NCI-H2196 (cell line): ENCODE data around the gene GAPDHS.

Source experiments
- DNase-seq: peaks from one replicate; lab custom pipeline; 2025; ENCODE audit not compliant: unreplicated experiment; lab: John Stamatoyannopoulos, UW

Gene GAPDHS

DNA sequence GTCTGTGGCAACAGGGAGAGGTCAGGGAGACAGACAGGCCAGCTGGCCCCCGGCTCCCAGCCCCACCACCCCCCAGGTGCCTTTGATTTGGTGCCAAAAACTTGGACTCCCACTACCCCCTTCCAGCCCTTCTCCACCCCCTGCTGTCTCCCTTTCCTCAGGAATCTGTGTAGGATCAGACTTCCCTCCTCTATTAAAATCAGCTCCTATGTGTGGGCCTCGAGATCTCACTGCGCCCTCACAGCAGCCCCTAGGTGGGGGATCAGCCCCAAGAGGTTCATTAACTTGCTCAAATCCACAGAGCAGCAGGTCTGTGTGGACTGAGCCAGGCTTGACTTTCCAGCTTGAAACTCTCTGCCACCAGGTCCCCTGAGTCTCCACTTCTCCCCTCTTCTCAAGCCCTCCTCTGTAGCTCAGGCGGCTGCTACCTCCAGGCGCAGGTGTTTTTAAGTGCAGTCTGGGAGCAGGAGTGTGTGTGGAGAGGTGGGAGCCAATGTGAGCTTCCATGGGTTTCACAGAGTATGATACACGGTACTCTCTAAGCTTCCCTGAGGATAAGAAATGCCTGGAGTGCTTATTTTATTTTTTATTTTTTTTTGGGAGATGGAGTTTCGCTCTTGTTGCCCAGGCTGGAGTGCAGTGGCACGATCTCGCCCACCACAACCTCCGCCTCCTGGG, 1.7 kb downstream of the GAPDHS start:
- DNase-seq: no peak

DNA sequence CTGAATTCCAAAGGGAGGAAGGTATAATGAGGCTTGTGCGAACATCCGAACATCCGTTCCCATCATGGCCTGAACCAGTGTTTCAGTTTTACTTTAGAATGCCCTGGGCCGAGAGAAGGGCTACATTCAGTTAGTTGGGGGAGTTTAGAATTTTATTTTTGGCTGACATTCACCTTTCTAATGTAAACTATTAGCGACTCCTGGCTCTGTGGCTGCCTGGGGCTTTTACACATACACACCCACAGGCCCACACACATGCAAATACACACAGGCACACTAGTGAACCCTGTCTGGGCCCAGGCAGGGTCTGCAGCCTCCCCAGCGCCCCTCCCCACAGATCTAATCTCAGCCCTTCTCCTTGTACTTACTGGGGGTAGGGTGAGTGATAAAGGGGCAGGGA, 6.1 kb downstream of the GAPDHS start:
- no peak for DNase-seq

DNA sequence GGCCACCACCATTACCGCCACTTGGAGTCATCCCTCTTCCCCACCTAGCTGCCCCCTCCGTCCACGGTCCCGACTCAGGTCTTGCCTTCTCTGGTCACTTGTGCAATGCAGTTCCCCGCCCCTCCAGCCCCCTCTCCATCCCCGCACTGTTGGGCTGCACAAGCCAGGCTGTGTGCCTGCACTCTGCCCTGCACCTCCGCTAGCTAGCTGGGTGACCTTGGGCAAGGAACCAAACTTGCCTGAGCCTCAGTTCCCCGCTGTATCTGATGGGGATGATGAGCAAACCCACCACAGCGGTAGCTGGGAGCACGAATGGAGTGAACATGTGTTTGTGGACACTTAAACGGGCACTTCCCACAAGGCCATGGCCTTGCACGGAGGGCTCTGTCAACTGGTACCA, 6.6 kb downstream of the GAPDHS start:
- no peak for DNase-seq

DNA sequence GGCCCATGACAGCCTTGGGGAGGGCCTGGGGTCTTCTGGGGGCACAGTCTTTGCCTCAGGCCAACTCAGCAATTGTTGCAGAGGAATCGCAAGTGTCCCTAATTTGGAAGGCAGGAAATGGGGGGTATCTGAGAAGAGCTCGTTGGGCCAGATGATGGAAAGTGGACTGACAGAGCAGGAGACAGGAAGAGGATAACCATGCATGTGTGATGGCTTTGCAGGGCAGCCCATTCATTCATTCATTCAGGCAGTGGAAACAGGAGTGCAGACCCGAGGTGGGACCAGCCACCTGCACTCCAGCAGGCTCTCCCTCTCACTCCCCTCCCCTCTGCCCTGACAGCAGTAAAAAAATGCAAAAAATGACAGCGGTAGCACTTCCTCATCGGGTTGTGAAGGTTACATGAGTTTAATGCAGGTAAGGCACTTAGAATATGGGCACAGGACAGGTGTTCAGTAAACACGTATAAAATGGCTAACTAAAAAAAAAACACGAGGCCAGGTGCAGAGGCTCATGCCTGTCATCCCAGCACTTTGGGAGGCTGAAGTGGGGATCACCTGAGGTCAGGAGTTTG, 7.2 kb downstream of the GAPDHS start:
- DNase-seq: no peak

DNA sequence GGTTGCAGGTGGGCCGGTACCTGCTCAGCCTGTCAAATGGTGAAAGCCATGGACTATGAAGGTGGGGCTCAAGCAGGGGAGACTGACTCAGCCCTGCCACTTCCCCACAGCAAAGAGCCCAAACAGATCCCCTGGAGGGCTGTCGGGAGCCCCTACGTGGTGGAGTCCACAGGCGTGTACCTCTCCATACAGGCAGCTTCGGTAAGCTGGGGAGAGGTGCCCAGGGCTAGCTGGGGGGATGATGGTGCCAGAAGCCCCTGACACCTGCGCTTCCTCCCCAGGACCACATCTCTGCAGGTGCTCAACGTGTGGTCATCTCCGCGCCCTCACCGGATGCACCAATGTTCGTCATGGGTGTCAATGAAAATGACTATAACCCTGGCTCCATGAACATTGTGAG, 9.0 kb downstream of the GAPDHS start:
- DNase-seq: no peak

DNA sequence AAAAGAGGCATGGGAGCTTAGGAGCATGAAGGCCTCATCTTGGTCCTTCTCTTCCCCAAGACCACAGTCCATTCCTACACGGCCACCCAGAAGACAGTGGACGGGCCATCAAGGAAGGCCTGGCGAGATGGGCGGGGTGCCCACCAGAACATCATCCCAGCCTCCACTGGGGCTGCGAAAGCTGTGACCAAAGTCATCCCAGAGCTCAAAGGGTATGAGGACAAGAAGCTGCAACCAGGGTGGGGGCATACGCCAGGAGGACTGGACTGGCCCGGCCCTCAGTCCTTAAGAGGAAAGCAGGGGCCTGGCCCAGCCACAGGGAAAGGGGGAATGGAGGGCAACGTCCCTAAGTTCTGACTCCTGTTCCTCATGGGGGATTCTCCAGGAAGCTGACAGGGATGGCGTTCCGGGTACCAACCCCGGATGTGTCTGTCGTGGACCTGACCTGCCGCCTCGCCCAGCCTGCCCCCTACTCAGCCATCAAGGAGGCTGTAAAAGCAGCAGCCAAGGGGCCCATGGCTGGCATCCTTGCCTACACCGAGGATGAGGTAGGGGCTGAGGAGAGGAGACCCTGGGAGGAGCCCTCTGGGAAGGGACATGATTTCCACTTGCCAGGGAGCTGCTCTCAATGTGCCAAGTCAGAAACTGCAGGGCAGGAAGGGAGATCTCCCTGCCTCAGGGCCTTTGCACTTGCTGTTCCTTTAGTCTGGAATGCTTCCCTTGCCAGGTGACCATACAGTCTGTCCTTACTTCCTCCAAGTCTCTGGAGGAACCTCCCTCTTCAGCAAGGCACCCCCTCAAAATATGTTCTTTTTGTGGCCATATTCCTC, 10.2 kb downstream of the GAPDHS start:
- no peak for DNase-seq

DNA sequence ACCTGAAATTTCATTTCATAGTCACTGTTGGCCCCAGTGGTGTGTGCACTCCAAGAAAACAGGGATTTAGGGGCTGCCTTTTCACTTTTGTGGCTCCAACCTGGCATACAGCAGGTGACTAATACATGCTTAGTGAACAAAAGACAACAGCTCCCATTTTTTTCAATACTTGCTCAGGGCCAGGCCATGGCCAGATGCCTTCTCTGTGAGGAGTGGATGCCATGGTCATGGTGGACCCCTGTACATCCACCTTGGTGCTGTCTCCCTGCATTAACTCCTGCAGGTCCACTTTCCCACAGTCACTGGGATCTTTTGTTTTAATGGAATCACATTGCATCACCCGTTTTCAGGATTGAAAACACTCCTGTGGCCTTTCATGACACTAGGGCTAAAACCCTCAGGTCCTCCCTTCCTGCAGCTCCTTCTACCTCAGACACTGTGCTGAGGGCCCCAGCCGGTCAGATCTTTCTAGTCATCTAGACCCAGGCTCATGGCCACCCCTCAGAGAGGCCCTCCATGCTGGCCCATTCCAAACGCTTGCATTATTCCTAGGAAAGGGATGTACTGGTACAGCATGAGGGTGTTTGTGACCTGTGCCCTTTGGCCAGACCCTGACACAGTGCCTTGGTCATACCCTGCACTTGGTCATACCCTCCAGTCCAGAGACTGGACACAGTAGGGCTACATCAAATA, 11.0 kb downstream of the GAPDHS start:
- DNase-seq: no peak

DNA sequence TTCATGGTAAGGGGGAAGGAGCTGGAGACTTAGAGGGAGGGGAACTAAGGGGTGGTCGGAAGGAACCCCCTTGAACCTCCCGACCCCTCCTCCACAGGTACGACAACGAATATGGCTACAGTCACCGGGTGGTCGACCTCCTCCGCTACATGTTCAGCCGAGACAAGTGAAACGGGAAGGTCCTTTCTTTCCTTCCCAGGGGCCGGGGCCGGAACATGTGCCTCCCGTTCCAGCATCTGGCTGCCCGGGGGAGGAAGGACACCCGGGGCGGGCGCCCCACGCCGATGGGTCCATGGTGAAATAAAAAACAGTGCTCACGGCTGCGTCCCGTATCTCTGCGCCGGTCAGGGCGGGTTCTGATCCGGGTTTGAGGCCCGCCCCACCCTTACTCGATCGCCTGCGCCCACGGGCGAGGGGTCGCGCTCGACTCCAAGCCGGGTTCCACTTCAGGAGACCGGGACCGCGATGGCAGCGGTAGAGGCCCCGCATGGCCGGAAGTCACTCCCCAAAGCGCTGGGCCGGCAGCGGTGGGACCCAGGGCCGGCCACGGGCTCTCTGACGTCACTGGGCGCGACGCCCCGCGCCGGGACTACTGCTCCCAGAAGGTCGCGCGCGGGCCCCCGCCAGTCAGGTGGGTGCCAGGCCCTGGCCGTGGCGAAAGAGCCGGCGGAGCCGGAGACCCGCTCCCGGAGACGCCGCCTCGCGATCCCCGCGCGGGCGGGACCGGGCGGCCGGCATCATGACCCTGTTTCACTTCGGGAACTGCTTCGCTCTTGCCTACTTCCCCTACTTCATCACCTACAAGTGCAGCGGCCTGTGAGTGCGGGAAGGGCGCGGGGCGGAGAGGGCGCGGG, 12.0 kb downstream of the GAPDHS start, which contains the start of gene TMEM147:
TMEM147 (plus strand) TSS at position 626 of the 854 bp plus-strand sequence; CDS start at position 740, 114 bp downstream.
- peak; percentile 89 for DNase-seq

DNA sequence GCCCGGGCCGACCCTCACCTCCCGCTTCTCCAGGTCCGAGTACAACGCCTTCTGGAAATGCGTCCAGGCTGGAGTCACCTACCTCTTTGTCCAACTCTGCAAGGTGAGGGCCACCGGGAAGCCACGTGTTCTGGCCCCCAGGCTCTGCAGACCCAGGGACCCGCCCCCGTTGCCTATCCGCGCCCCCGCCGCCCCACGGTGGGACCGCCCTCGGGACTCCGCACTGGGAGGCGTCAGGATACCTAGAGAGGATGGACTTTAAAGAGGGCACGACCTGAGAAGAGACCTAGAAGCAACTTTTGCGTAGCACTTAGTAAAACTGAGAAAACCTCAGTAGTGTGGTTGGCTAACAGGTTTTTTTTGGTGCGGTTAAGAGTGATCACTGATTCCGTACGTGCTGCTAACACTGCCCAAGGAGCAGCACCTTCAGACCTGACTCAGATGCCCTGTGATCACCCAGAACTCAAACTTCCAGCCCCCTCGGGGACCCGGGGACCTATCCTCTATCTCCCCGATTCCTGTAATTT, 12.7 kb downstream of the GAPDHS start:
- DNase-seq: peak; percentile 20

DNA sequence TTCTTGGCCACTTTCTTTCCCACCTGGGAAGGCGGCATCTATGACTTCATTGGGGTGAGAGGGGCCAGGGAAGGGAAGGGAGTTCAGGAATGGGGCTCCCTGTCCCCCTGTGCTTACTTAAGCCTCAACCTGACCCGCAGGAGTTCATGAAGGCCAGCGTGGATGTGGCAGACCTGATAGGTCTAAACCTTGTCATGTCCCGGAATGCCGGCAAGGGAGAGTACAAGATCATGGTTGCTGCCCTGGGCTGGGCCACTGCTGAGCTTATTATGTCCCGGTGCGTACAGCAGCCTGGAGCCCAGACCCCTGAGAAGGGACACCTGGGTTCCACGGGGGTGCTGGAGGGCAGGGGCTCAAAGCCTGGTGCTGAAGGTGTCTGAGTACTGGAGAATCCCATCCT, 13.3 kb downstream of the GAPDHS start:
- DNase-seq: no peak

DNA sequence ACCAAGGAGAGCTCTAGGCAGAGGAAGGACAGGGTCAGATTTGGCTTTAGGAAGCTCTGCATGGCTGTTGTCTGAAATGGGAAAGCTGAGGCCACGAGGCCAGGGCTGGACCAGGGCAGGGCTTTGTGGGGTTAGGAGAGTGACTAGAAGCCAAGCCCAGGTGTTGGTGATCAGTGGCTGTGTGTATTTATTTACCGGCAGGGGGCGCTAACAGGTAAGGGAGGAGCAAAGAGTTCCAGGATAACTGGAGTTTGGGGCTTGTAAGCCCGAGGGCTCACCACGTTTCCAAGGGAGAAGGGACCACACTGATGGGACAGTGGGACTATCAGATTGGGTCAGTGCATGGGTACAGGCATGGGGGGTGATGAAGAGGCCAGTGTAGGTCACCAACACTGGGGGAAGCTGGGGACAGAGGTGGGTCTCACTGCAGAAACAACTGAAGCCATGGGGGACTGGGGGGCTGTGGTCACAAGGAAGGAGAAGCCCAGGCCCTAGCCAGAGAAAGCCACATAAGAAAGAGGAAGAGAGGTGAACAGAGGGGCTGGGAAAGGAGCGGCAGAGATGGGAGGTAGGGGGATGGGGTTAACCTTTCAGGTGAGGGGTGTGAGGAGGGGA, 16.0 kb downstream of the GAPDHS start:
- DNase-seq: peak; percentile 89

DNA sequence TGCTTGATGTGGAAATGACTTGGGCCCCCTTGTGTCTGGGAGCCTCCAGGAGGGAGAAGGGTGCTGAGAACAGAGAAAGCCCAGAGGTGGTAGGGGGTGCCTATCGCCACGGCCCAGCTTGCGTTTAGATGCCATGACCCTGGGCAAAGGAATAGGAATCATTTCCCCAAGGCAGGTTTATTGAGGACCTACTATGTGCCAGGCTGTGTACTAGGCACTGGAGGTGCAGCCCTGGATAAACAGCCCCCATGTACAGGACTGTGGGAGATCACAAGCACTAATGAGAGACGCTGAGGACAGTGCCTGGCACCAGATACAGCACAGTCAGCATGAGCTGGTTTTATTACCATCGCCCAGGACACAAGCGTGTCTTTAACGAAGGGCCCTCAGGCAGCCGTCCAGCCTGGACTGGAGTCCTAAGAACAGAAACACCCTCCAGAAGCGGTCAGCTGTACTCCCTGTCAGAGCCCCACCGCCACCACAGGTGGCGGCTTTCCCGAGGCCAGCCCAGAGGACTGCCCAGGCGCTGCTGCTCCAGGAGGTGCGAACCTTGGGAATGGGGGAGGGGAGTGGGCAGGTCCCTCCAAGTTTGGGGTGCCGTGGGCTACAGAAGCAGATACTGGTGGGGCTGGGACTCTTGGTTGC, 16.7 kb downstream of the GAPDHS start:
- no peak for DNase-seq

DNA sequence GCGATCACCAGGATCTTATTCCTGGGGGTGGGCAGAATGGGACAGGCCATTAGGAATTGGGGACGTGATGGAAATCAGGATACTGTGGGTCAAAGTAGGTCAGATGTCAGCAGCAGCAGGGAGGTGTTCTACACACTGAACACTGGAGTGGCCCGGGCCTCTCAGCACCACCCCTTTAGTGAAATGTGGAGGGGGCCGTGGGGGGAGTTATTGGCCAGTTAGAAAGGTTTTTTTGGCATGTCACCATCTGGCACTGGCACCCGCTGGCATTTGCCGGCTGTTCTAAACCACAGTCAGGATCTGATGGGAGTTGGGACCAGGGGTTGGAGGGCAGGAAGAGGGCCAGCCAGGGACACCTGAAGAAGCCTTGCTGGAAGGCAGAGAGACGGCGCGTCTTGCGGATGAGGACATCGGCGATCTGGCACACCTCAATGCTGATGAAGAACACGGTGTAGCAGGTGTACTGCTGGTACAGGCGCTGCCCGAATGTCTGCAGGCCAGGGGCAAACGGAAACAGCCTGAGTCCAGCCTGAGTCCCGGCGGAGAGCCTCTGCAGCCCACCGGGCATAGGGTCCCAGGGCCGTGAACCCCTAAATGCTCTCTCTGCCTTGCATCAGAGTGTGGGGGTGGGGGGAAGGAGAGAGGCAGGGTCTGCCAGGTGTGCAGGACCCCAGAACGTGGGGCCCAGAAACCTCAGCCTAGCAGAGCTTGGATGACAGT, 18.0 kb downstream of the GAPDHS start:
- DNase-seq: no peak

DNA sequence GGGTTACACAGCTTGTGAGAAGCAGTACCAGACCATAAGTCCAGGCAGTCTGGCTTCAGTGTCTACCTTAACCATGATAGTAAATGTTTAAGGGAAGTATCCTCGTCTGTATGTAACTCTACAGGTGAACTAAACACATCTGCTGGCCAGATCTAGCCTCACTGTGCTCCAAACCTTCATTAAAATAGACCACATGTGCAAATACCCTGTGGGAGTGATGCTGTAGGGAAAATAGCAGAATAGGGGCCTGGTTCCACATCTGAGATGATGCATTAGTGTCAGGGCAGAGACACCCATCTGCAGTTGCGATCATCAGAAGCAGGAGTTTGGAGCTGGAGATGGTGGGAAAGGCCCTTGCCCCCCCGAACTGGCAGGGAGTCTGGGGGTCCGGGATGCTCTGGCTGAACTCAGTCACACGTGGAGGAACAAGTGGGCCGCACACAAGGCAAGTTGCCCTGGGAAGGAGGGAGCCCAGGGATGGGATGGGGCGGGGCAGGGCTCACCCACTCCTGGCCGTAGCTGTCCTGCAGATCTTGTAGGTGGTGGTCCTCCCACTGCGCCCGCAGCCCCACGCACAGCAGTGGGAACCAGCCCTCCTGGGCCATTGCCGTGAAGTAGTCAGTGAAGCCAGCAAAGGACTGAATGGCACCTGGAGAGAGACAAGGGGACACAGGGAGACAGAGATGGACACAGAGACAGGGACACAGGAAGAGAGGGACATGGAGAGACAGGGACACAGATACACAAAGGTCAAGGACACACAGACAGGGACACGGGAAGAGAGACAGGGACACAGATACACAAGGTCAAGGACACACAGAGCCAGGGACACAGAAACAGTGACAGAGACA, 19.5 kb downstream of the GAPDHS start:
- no peak for DNase-seq

DNA sequence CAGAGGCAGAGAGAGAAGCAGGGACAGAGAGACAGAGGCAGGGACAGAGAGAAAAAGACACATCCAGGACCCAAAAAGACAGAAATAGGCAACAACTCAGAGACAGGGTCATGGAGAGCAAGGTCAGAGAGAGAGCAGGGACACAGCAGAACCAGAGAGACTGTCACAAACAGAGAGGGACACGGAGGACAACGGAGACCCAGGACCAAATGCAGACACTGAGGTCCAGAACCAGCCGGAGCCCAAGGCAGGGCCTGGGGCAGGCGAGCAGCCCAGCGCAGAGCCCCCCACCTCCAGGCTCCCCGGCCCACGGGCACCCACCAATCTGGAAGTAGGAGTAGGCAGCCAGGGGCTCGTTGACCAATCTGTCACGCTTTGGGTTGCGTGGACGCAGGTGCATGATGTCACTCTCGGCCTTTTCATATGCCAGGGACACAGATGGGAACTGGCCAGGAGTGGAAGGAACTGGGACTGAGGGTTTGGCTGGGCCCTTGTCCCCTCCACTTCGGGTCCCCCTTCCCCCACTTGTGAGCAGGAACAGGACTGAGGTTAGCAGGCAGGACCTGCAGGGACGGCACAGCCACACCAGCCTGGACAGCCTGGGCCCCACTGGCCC, 20.2 kb downstream of the GAPDHS start:
- no peak for DNase-seq

DNA sequence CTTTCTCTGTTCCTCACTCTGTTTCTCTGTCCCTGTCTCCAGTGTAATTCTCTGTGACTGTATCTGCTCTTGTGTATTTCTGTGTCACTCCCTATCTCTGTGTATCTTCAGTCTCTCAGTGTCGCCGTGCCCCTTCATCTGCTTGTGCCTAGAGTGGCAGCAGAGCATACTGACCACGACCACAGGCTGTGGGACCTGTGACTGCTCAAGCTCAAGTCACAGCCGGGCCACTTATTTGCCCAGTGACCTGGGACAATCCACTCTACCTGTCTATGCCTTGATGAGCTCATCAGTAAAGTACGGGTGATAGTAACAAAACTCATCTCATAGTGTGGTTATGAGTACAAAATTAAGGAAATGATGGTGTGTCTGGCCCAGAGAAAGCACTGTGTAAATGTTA, 20.8 kb downstream of the GAPDHS start:
- no peak for DNase-seq

DNA sequence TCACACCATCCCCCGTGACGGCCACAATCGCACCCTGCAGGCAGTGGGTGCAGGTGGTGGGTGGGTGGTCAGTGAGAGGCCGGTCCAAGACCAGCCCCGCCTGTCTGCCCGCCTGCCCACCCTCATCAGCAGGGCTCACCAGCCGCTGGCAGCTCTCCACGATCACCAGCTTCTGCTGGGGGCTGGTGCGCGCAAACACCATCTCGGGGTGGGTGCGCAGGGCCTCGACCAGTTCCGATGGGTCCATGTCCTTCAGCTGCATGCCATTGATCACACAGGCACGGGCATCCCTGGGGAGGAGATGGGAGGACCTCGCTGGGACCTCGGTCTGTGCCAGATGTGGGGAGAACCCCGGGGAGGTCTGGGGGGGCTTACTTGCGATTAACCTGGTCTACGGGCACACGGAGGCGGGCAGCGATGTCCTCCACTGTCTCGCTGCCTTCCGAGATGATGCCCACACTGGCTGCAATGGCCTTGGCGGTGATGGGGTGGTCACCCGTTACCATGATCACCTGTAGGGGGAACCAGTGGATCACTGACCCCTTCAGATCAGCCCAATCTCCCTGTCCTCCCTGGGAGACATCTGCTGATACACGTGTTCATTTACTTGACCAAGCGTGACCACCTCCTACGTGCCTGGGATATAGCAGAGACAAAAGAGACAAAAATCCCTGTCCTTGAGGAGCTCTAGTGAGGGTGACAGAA, 22.2 kb downstream of the GAPDHS start:
- peak; percentile 12 for DNase-seq
